ENCODE data around the gene ETFA. TPM values are rescaled to one million over a fixed set of nuclear protein-coding genes. Genes with fewer than 3 reads are reported as not detected.

The ETFA gene
- total RNA-seq, 2 experiments from 2014 or later: 84.8 to 146 TPM

- H3K4me1 ChIP-seq (ENCODE audit: insufficient read depth, low read length, poor library complexity, severe bottlenecking): no peaks in the 10 kb centered on the region
- intact Hi-C loops (cut with micrococcal nuclease; ENCODE audit: unreplicated experiment): no loop called here
- POLR2A ChIA-PET: no interaction called here
- H3K79me2 ChIP-seq (ENCODE audit: insufficient read depth, low read depth, low read length): no peaks in the 10 kb centered on the region
- 0 out of 2 replicates have a peak, but pooled peaks cover 3% of the 10 kb centered on the region for H3K9me3 ChIP-seq (ENCODE audit: low read length)
- CTCF ChIA-PET (ENCODE audit: unreplicated experiment): no interaction called here
- H4K20me1 ChIP-seq (ENCODE audit: insufficient read depth, low read length): no peaks in the 10 kb centered on the region
- no peak for DNase-seq (ENCODE audit: low spot score)
- TF ChIP-seq EZH2phosphoT487 (IDR thresholded peaks at IDR 0.05; ENCODE audit: borderline replicate concordance, low read depth, low read length) (no peak), CTCF (conservative IDR thresholded peaks at IDR 0.05; ENCODE audit: low read length) (no peak)
- no peak overlapping the region for H3K27ac ChIP-seq (ENCODE audit: low read depth, low read length, poor library complexity, severe bottlenecking)
- H3K9me2 ChIP-seq (ENCODE audit: insufficient read depth, low read length): no peaks in the 10 kb centered on the region
- no peak overlapping the region for H3K4me2 ChIP-seq (ENCODE audit: low read length)
- no TSS peak for BruUV-seq (replicated peaks)
- peaks cover 59% of the 10 kb centered on the region for H3K36me3 ChIP-seq (ENCODE audit: insufficient read depth, low read length)
- no peak overlapping the region for H3K4me3 ChIP-seq (ENCODE audit: low read depth, low read length, poor library complexity, severe bottlenecking)
- no peak overlapping the region for H2AFZ ChIP-seq (ENCODE audit: low read length)
These were observed 90.0 kb downstream of the ETFA start for GRCh38 chr15:76221085-76221767.

GRCh38 chr15:76217882-76218217 lies 93.4 kb downstream of the ETFA start:
- Histone ChIP-seq H3K4me1 (ENCODE audit: insufficient read depth, low read length, poor library complexity, severe bottlenecking) (no peaks in the 10 kb centered on the region), H3K9me2 (ENCODE audit: insufficient read depth, low read length) (no peaks in the 10 kb centered on the region), H2AFZ (ENCODE audit: low read length) (no peak overlapping the region), H3K36me3 (ENCODE audit: insufficient read depth, low read length) (peaks cover 56% of the 10 kb centered on the region), H3K4me3 (ENCODE audit: low read depth, low read length, poor library complexity, severe bottlenecking) (no peak overlapping the region), H3K79me2 (ENCODE audit: insufficient read depth, low read depth, low read length) (no peaks in the 10 kb centered on the region), H3K9me3 (ENCODE audit: low read length) (0 out of 2 replicates have a peak, but pooled peaks cover 3% of the 10 kb centered on the region), H3K27ac (ENCODE audit: low read depth, low read length, poor library complexity, severe bottlenecking) (no peak overlapping the region), H3K4me2 (ENCODE audit: low read length) (no peak overlapping the region), H4K20me1 (ENCODE audit: insufficient read depth, low read length) (no peaks in the 10 kb centered on the region)
- BruUV-seq (replicated peaks): no TSS peak
- ChIA-PET CTCF (ENCODE audit: unreplicated experiment) (no interaction called here), POLR2A (interaction anchor here (0.6 kb wide), 1 partner anchor 78 kb away, joined by 3 read pairs; no protein-coding TSS in a partner anchor)
- TF ChIP-seq EZH2phosphoT487 (IDR thresholded peaks at IDR 0.05; ENCODE audit: borderline replicate concordance, low read depth, low read length): no peak
- no peak for TF ChIP-seq CTCF (conservative IDR thresholded peaks at IDR 0.05; ENCODE audit: low read length)
- no peak for DNase-seq (ENCODE audit: low spot score)
- intact Hi-C loops (cut with micrococcal nuclease; ENCODE audit: unreplicated experiment): no loop called here

Measured in OCI-LY7 (cell line).